GM23248 (cell line): ENCODE results near the gene HIF1AN. TPM values are rescaled to one million over a fixed set of nuclear protein-coding genes. Genes with fewer than 3 reads are reported as not detected.

Experiments
- DNase-seq: peaks from one replicate; pipeline ENCODE4 v3.0.0-alpha.2; 2015
- H2AFZ ChIP-seq: fragments of 200-600 bp; sonication (generic); 2 replicates; pipeline ENCODE4 v1.6.1; 2016; ENCODE audit warnings: antibody characterized with exemption
- H3F3A ChIP-seq: fragments of 200-600 bp; sonication (generic); 2 replicates; pipeline ENCODE4 v1.6.1; 2016; ENCODE audit warnings: mild to moderate bottlenecking, antibody characterized with exemption, mixed run types; ENCODE audit not compliant: insufficient read depth
- H3K27ac ChIP-seq: fragments of 200-600 bp; sonication (generic); 2 replicates; pipeline ENCODE4 v1.5.1; 2016; ENCODE audit warnings: mild to moderate bottlenecking
- H3K27me3 ChIP-seq: fragments of 200-600 bp; sonication (generic); replicated peaks from 2 replicates; pipeline ENCODE4 v1.6.1; 2016; ENCODE audit warnings: mild to moderate bottlenecking; ENCODE audit not compliant: insufficient read depth
- H3K36me3 ChIP-seq: fragments of 200-600 bp; sonication (generic); 2 replicates; pipeline ENCODE4 v1.6.1; 2016; ENCODE audit warnings: low read depth, mild to moderate bottlenecking
- H3K4me1 ChIP-seq: fragments of 200-600 bp; sonication (generic); 2 replicates; pipeline ENCODE4 v1.6.1; 2016; ENCODE audit warnings: mild to moderate bottlenecking; ENCODE audit not compliant: insufficient read depth
- H3K4me2 ChIP-seq: fragments of 200-600 bp; sonication (generic); one replicate; pipeline ENCODE4 v1.6.1; 2016; ENCODE audit warnings: mild to moderate bottlenecking; ENCODE audit not compliant: unreplicated experiment
- H3K4me3 ChIP-seq: fragments of 200-600 bp; sonication (generic); 2 replicates; pipeline ENCODE4 v1.5.1; 2016; ENCODE audit warnings: mild to moderate bottlenecking
- H3K79me2 ChIP-seq: fragments of 200-600 bp; sonication (generic); 2 replicates; pipeline ENCODE4 v1.6.1; 2016; ENCODE audit warnings: mild to moderate bottlenecking; ENCODE audit not compliant: insufficient read depth
- H3K9ac ChIP-seq: fragments of 200-600 bp; sonication (generic); 2 replicates; pipeline ENCODE4 v1.6.1; 2016; ENCODE audit warnings: mild to moderate bottlenecking
- H3K9me2 ChIP-seq: fragments of 200-600 bp; sonication (generic); 2 replicates; pipeline ENCODE4 v1.6.1; 2016; ENCODE audit warnings: mixed run types, mild to moderate bottlenecking, moderate library complexity; ENCODE audit not compliant: insufficient read depth
- H3K9me3 ChIP-seq: fragments of 200-600 bp; sonication (generic); one replicate; pipeline ENCODE4 v1.6.1; 2017; ENCODE audit warnings: low read depth
- H4K20me1 ChIP-seq: fragments of 200-600 bp; sonication (generic); 2 replicates; pipeline ENCODE4 v1.6.0; 2016; ENCODE audit not compliant: insufficient read depth
- EZH2 ChIP-seq: fragments of 200-600 bp; sonication (generic); IDR thresholded peaks from 2 replicates; pipeline ENCODE4 v1.6.1; 2018; ENCODE audit warnings: antibody characterized with exemption, mild to moderate bottlenecking; ENCODE audit not compliant: insufficient read depth, poor library complexity, severe bottlenecking
- EZH2phosphoT487 ChIP-seq: fragments of 200-600 bp; sonication (generic); IDR thresholded peaks from 2 replicates; pipeline ENCODE4 v1.6.1; 2018; ENCODE audit warnings: antibody characterized with exemption, moderate library complexity, mild to moderate bottlenecking, low read depth; ENCODE audit not compliant: insufficient read depth
- WGBS, 2 experiments: methylation state at CpG; one replicate each; pipeline ENCODE4 v1.1.6; 2015 to 2017; ENCODE audit warnings: low lambda C conversion rate in 2 of 2, low coverage in 1 of 2; ENCODE audit errors: missing lambda C conversion rate in 2 of 2; 5-methylcytosine and 5-hydroxymethylcytosine counted together
- in situ Hi-C: fragments of 300-500 bp; cut with MboI; formaldehyde crosslinking; loops from 2 replicates; pipeline ENCODE4 v1.15.0; 2020
- polyA plus RNA-seq: library from polyadenylated mRNA; unstranded; fragments of >200 nt; fragmentation: Nextera tagmentation; extraction: Ambion mirVana; gene quantifications from 2 replicates; pipeline ENCODE4 v1.2.1, GENCODE V29; 2016
- total RNA-seq: library from RNA; depleted of rRNA; stranded (reverse); fragments of >200 nt; shearing (Covaris generic); gene quantifications from 2 replicates; pipeline ENCODE4 v1.2.3, GENCODE V29; 2014

Gene HIF1AN
- total and polyA plus RNA-seq, 2 experiments from 2014 or later = 9.8 to 35.2 TPM

DNA sequence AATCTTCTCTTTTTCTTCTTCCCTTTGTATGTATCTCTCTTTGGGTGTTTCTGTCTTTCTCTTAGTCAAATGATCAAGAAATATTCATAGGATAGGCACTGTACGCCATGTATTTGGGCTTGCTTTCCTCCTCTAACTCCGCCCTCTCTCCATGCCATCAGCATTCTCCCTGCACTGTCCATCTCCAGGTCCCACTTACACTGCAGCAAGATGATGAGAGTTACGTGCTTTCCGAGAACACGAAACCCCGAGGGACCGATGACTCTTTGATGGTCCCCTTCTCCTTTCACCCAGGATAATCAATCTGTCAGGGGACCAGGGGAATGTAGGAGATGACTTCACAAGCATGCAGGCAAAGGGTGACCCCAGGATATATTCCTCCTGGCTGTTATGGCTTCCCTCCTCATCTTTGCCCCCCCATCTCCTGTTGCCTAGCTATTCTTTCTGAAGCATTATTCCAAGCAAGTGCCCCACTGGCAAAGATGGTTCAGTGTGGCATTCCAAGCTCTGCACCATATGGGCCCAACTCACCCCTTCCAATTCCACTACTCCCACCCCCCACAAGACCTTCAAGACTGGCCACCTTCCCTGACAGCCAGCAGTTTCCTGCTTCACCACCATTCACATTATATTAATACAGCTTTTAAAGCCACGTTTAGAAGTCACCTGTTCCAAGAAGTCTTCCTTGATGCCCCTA, 40.0 kb downstream of the HIF1AN start:
- no peak for DNase-seq
- Histone ChIP-seq H3K27me3 (peaks cover 42% of the 10 kb centered on the region), H3K4me3 (no peak overlapping the region), H3K4me2 (no peak overlapping the region), H3K79me2 (no peaks in the 10 kb centered on the region), H3K27ac (no peak overlapping the region), H3F3A (no peaks in the 10 kb centered on the region), H3K9me3 (no peaks in the 10 kb centered on the region), H3K36me3 (no peaks in the 10 kb centered on the region), H3K4me1 (no peaks in the 10 kb centered on the region), H3K9ac (no peak overlapping the region), H4K20me1 (no peaks in the 10 kb centered on the region), H3K9me2 (no peaks in the 10 kb centered on the region), H2AFZ (no peak overlapping the region)
- TF ChIP-seq EZH2phosphoT487 (no peak), EZH2 (no peak)
- in situ Hi-C loops = no loop called here
- 35 to 45% methylated on average over 8 of the region's 8 CpGs for WGBS, 2 experiments

DNA sequence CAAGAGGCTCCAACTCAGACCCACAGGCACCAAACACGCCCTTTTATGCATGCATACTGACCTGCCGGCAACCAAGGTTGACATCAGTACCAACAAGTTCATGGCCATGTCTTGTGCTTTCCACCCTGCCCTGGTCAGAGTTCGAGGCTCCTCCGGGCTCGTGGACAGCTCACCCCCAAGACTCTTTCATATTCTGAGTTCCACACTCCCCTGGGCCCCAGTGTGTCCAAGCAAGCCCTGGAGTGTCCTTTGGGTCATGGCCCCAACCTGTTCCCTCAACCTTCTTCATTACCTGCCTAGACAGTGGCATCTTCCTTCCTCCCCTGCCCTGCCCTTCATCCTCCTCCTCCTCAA, 40.5 kb downstream of the HIF1AN start:
- Histone ChIP-seq H3K27me3 (peaks cover 37% of the 10 kb centered on the region), H3K9me2 (no peaks in the 10 kb centered on the region), H2AFZ (no peak overlapping the region), H3K4me3 (no peak overlapping the region), H3K4me1 (no peaks in the 10 kb centered on the region), H3K27ac (no peak overlapping the region), H3K9me3 (no peaks in the 10 kb centered on the region), H4K20me1 (no peaks in the 10 kb centered on the region), H3K4me2 (no peak overlapping the region), H3K9ac (no peak overlapping the region), H3K79me2 (no peaks in the 10 kb centered on the region), H3K36me3 (no peaks in the 10 kb centered on the region), H3F3A (no peaks in the 10 kb centered on the region)
- TF ChIP-seq EZH2phosphoT487 (no peak), EZH2 (no peak)
- in situ Hi-C loops = no loop called here
- WGBS, 2 experiments = 43 to 46% methylated on average over 5 of the region's 5 CpGs
- DNase-seq = no peak

DNA sequence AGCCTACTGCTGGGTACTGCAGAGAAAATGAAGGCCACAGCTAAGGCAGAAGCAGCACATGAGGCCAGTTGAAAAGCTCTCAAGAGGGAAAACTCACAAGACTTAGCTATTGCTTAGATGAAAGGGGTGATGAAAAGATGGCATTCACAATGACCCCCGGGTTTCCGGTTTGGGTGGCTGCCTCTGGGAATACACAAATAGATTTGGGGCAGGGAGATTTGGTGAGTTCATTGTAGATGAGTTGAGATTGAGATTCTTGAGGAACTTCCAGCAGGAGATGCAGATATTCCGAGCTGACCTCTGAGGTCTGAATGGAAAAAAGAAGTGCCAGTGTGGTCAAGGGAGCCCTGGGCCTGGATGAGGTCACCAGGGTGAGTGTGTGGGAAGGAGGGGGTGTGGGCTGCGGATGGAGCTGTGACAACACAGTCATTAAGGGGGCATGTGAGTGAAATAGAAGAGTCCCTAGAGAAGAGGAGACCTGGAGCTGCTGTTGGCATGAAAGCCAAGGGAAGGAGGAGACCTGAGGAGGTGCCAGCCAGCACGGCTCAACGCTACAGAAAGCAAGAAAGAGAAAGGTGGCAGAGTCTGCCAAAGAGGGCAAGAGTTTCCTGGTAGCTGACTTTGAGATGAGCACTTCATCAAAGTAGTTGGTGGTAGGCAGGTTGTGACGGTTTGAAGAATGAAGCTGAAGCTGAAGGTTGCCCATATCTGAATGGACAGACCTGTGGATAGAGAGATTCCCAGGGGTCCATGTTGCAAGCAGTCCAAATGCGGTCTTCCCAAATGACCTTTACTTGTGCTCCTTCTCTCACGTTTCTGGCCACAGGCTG, 43.7 kb downstream of the HIF1AN start:
- Histone ChIP-seq H3K4me1 (no peaks in the 10 kb centered on the region), H3K9me2 (no peaks in the 10 kb centered on the region), H3K4me2 (no peak overlapping the region), H3F3A (no peaks in the 10 kb centered on the region), H3K9me3 (no peaks in the 10 kb centered on the region), H3K9ac (no peak overlapping the region), H3K4me3 (no peak overlapping the region), H2AFZ (no peak overlapping the region), H3K36me3 (no peaks in the 10 kb centered on the region), H3K27ac (no peak overlapping the region), H3K27me3 (peaks cover 49% of the 10 kb centered on the region), H3K79me2 (no peaks in the 10 kb centered on the region), H4K20me1 (no peaks in the 10 kb centered on the region)
- in situ Hi-C loops = no loop called here
- 44 to 55% methylated on average over 9 of the region's 9 CpGs for WGBS, 2 experiments
- no peak for TF ChIP-seq EZH2
- no peak for TF ChIP-seq EZH2phosphoT487
- DNase-seq = no peak

DNA sequence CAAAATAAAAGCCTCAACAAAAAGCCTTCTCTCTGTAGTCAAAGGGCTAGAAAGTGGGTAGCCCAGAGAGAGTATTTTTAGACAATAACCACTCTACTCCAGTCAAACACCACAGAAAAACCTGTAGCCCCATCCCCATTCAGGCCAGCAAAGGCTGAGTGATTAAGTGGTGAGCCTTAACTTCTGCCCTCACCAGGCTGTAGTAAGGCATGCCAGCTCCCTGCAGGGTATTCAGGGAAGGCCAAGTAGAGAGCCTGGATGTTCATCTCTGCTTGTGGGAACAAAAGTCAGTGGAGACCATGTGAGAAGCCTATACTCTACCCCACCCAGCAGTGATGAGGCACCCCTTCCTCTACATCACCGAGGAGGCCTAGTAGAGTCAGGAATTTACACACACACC, 51.2 kb downstream of the HIF1AN start:
- Histone ChIP-seq H3K4me3 (no peak overlapping the region), H3K36me3 (no peaks in the 10 kb centered on the region), H3K27ac (no peak overlapping the region), H3K27me3 (peaks cover 61% of the 10 kb centered on the region), H3K4me2 (no peak overlapping the region), H3F3A (no peaks in the 10 kb centered on the region), H3K9me2 (no peaks in the 10 kb centered on the region), H3K79me2 (no peaks in the 10 kb centered on the region), H3K9me3 (no peaks in the 10 kb centered on the region), H4K20me1 (no peaks in the 10 kb centered on the region; the same call in 1 of the 2 replicates), H2AFZ (no peak overlapping the region), H3K9ac (no peak overlapping the region), H3K4me1 (no peaks in the 10 kb centered on the region)
- no peak for DNase-seq
- 0% methylated on average over 1 of the region's 1 CpG for WGBS, 2 experiments
- no peak for TF ChIP-seq EZH2
- TF ChIP-seq EZH2phosphoT487 = no peak
- in situ Hi-C loops = no loop called here
